ENCODE data around the gene PRSS12. TPM values are rescaled to one million over a fixed set of nuclear protein-coding genes. Genes with fewer than 3 reads are reported as not detected.

Gene PRSS12
- total and polyA plus RNA-seq, 8 donors = 0.45 to 21.7 (median 9.0) TPM

DNA sequence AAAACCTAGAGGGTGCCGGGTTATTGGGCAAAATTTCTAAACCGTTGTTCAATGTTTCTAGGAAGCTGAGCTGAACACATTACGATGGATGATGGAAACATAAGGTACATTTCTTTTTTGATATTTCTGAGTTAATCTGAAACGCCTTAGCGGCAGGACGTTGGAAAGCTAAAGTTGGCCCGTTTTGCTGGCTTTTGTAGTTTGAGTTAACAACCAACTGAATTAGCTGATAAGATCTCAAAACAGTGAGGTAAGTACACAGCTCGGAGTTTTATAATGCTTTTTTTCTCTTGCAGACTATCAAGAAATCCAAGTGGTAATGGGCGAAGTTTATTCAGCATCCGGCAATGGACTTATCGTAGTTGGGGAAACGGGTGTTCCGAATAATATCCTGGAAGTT lies 73.5 kb downstream of the PRSS12 start:
- Histone ChIP-seq H3K4me3 (peak overlapping the region; percentile 67 to 85 (median 80)), H3K36me3 (peaks cover 0 to 25% (median 7%) of the 10 kb centered on the region in 4 donors), H3K4me1 (peaks cover 11 to 47% (median 32%) of the 10 kb centered on the region in 4 donors), H3K27ac (peak overlapping the region; percentile 93 to 98 (median 96)), H3K9me3 (no peaks in the 10 kb centered on the region), H3K27me3 (no peaks in the 10 kb centered on the region)
- TF ChIP-seq, protein P1, sequence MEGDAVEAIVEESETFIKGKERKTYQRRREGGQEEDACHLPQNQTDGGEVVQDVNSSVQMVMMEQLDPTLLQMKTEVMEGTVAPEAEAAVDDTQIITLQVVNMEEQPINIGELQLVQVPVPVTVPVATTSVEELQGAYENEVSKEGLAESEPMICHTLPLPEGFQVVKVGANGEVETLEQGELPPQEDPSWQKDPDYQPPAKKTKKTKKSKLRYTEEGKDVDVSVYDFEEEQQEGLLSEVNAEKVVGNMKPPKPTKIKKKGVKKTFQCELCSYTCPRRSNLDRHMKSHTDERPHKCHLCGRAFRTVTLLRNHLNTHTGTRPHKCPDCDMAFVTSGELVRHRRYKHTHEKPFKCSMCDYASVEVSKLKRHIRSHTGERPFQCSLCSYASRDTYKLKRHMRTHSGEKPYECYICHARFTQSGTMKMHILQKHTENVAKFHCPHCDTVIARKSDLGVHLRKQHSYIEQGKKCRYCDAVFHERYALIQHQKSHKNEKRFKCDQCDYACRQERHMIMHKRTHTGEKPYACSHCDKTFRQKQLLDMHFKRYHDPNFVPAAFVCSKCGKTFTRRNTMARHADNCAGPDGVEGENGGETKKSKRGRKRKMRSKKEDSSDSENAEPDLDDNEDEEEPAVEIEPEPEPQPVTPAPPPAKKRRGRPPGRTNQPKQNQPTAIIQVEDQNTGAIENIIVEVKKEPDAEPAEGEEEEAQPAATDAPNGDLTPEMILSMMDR (IDR thresholded peaks at IDR 0.05) = no peak
- TF ChIP-seq EP300 (IDR thresholded peaks at IDR 0.05) (no peak), POLR2AphosphoS5 (IDR thresholded peaks at IDR 0.05) (no peak), POLR2A (IDR thresholded peaks at IDR 0.05) (no peak)
- 2 to 5% (median 3%) methylated on average over 13 of the region's 13 CpGs for WGBS, 5 donors
- intact Hi-C loops (cut with DNase I; ENCODE audit: low total_unique reads) = no loop called here
- peak in 1 of 2 donors; percentile 16 for DNase-seq

- H3K4me3 ChIP-seq = peak overlapping the region; percentile 67 to 85 (median 80)
- peak; percentile 99 for DNase-seq
- 0 to 1% (median 0%) methylated on average over 52 to 56 of the region's 56 CpGs for WGBS, 5 donors
- peaks cover 0 to 25% (median 7%) of the 10 kb centered on the region in 4 donors for H3K36me3 ChIP-seq
- H3K27ac ChIP-seq = peak overlapping the region; percentile 93 to 98 (median 96)
- TF ChIP-seq POLR2A (IDR thresholded peaks at IDR 0.05) = peak in 2 of 4 donors; percentile 55 to 84
- TF ChIP-seq, protein P1 (IDR thresholded peaks at IDR 0.05) = no peak
- TF ChIP-seq POLR2AphosphoS5 (IDR thresholded peaks at IDR 0.05) = peak; percentile 81 to 99 (median 97)
- TF ChIP-seq EP300 (IDR thresholded peaks at IDR 0.05) = no peak
- H3K27me3 ChIP-seq = no peaks in the 10 kb centered on the region
- peaks cover 11 to 47% (median 32%) of the 10 kb centered on the region in 4 donors for H3K4me1 ChIP-seq
- intact Hi-C loops (cut with DNase I; ENCODE audit: low total_unique reads) = no loop called here
- H3K9me3 ChIP-seq = no peaks in the 10 kb centered on the region
These were observed 74.1 kb downstream of the PRSS12 start for GRCh38 chr4:118278473-118279274.

- Histone ChIP-seq H3K9me3 (no peaks in the 10 kb centered on the region), H3K36me3 (peaks cover 0 to 25% (median 7%) of the 10 kb centered on the region in 4 donors), H3K4me3 (peak overlapping the region in 1 of 4 donors; percentile 85), H3K27ac (peak overlapping the region in 2 of 5 donors; percentile 34 to 96), H3K27me3 (no peaks in the 10 kb centered on the region), H3K4me1 (peaks cover 11 to 43% (median 30%) of the 10 kb centered on the region in 4 donors)
- TF ChIP-seq POLR2A (IDR thresholded peaks at IDR 0.05) = no peak
- TF ChIP-seq, protein P1 (IDR thresholded peaks at IDR 0.05) = no peak
- TF ChIP-seq EP300 (IDR thresholded peaks at IDR 0.05) = no peak
- no peak for TF ChIP-seq POLR2AphosphoS5 (IDR thresholded peaks at IDR 0.05)
- WGBS, 5 donors = 70 to 85% (median 76%) methylated on average over 4 of the region's 4 CpGs
- intact Hi-C loops (cut with DNase I; ENCODE audit: low total_unique reads) = no loop called here
- no peak for DNase-seq
These were observed 75.6 kb downstream of the PRSS12 start for GRCh38 chr4:118277243-118277642.

DNA sequence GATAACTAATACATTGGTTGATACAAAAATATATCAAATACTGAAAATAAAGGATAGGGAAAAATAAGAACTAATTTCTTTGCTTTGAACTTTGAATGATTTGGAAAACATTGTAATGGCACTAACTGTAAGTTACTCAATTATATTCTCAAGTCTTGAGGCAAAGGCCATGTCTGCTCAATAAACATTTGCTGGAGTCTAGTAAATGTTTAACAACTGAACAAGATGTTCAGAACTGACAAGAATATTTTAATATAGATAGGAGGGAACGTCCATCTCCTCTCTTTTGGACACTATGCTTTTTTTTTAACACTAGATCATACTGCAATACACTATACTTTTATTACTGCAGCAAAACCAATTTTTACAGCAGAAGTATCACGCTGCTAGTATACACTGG lies 76.2 kb downstream of the PRSS12 start:
- Histone ChIP-seq H3K27ac (no peak overlapping the region), H3K27me3 (no peaks in the 10 kb centered on the region), H3K4me3 (no peak overlapping the region), H3K9me3 (no peaks in the 10 kb centered on the region), H3K4me1 (peaks cover 11 to 37% (median 24%) of the 10 kb centered on the region in 4 donors), H3K36me3 (peaks cover 0 to 20% (median 4%) of the 10 kb centered on the region in 4 donors)
- WGBS, 5 donors = 45 to 53% (median 49%) methylated on average over 2 of the region's 2 CpGs
- TF ChIP-seq, protein P1 (IDR thresholded peaks at IDR 0.05) = no peak
- TF ChIP-seq POLR2A (IDR thresholded peaks at IDR 0.05) (no peak), EP300 (IDR thresholded peaks at IDR 0.05) (no peak), POLR2AphosphoS5 (IDR thresholded peaks at IDR 0.05) (no peak)
- intact Hi-C loops (cut with DNase I; ENCODE audit: low total_unique reads) = no loop called here
- DNase-seq = no peak

All from stomach (tissue), 9 donors.